HG02571 (cell line): ENCODE results near the gene G2E3.
"Not testable (repeated sequence)": the region's sequence is repeated elsewhere in the genome, so short reads cannot be mapped to it uniquely, and the experiment has no call there.

Experiments
- ATAC-seq: cut with Tn5 transposase; IDR thresholded peaks from one replicate; pipeline ENCODE4 v1.9.1; 2021; ENCODE audit warnings: mild to moderate bottlenecking, moderate library complexity; ENCODE audit not compliant: unreplicated experiment

Gene G2E3, protein sequence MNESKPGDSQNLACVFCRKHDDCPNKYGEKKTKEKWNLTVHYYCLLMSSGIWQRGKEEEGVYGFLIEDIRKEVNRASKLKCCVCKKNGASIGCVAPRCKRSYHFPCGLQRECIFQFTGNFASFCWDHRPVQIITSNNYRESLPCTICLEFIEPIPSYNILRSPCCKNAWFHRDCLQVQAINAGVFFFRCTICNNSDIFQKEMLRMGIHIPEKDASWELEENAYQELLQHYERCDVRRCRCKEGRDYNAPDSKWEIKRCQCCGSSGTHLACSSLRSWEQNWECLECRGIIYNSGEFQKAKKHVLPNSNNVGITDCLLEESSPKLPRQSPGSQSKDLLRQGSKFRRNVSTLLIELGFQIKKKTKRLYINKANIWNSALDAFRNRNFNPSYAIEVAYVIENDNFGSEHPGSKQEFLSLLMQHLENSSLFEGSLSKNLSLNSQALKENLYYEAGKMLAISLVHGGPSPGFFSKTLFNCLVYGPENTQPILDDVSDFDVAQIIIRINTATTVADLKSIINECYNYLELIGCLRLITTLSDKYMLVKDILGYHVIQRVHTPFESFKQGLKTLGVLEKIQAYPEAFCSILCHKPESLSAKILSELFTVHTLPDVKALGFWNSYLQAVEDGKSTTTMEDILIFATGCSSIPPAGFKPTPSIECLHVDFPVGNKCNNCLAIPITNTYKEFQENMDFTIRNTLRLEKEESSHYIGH

DNA sequence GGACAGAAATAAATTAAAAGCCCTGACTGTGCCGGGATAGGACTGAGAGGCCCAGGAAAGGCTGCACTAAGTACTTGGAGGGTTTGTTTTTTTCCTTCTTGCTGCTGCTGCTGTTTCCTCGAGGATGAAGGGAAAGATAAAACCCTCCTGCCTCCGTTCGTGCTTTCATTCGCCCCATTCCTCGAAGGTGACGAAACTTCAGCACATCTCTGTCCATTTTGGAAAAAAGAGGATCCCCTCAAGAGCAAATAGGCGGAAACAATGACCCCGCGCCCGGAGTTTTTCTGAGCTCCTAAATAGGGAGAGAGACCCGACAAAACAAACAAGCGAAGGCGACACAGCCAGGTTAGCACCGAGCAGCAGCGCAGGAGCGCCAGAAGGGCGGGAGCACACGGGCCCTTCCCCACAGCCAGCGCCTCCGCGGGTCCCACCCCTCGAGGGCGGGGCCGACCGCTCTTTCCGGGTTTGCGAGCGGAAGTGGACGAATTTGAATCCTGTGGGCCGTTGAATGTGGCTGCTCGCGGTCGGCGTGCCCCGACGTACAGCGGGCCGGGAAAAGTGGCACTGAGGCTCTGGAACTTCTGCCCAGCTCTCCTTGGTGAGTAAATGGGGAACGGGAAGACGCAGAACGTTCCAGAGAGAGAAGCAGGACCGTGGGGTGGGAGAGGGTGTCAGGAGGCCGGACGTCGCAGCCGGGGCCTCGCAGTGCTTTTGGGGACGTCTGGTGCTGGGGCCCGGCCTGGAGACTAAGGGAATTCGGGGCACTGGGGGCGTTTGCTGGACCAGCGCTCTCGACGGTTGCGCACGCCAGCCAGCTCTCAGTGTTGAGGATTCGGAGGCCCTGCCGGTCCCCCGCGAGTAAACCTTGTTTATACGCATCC is at the start of gene G2E3:
Gene G2E3, plus strand, starts transcription at position 484 of the 881 bp plus-strand sequence. CDS start 21,922 bp downstream, outside the sequence.
- ATAC-seq = peak; percentile 98

DNA sequence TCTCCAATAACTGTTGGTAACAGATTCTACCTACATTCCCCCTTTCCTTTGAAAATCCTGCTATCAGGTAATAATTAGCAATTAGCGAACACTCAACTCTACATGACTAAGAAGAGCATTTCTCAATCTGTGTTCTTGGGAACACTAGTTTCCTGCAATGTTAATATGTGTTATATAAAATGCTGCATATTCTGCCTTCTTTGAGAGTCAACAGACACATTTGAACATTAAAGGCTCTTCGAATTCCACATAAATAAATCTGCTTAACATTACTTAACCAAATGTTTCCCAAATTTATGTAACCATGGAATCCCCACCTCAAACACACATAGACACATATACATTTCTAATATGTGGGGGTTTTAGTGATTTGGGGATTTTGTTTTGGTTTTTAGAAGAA is 41.2 kb upstream of the G2E3 start:
- ATAC-seq = no peak

DNA sequence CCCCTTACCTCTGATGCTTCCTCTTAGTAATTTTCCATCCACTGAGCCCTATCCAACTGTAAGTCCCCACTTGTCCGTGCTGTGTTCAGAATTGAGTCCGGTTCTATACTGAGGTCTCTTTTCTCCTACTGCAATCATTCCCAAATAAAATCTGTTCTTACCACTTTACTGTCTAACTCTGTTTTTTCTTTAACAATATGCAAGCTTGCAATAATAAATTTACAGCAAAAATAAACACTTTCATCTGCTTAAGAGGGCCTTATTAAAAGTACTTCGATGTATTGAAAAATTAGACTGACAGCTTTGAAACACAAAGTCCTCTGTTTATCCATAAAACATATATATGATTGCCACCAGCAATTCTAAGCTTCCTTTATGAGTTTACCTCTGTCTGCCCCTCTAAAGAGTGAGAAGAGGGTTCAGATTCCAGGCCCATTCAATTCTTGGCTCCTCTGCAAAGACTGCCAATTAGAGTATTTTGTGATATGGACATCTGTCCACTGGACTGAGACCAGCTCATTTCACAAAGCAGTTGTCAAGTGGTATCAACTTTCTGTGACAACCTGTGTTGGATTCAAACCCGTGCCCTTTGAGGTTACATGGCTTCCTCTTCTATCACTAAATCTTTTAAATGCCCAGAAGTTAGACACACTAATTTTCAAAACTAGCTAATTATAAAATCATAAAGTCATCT is 39.9 kb upstream of the G2E3 start:
- ATAC-seq = no peak

DNA sequence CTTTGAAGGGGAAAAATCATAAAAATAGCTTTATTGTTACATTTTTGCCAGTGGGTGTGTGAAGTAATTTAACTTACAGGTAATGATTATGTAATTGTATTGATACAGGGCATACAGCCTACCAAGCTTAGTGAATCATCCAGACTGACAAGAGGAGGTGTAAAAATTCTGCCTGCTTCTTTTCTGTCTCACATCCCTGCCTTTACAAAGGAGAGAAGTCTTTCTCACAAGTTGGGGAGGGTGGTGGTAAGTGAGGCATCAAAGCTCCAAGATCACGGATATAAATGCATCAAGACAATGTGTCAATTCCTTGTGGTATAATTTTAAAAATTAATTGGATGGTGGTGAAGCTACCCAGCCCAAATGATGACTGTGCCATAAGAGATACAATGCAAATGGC is 39.0 kb upstream of the G2E3 start:
- no peak for ATAC-seq

DNA sequence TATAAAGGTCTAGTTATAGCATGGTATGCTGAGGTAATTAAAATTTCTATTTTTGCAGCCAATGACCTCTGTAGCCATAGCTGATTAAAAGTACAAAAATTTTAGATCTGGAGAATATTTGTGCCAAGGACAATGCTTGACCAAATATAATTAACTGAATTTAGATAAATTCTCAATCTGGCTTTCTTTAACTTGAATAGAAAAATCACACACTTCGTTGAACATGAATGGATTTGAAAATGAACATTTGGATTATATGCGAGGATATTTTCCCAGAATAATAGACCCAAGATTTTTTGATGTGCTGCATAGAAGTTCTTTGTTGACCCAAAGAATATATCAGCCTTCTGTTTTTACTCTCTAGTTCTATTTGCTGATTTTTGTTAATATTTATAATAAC is 38.4 kb upstream of the G2E3 start:
- ATAC-seq = no peak

DNA sequence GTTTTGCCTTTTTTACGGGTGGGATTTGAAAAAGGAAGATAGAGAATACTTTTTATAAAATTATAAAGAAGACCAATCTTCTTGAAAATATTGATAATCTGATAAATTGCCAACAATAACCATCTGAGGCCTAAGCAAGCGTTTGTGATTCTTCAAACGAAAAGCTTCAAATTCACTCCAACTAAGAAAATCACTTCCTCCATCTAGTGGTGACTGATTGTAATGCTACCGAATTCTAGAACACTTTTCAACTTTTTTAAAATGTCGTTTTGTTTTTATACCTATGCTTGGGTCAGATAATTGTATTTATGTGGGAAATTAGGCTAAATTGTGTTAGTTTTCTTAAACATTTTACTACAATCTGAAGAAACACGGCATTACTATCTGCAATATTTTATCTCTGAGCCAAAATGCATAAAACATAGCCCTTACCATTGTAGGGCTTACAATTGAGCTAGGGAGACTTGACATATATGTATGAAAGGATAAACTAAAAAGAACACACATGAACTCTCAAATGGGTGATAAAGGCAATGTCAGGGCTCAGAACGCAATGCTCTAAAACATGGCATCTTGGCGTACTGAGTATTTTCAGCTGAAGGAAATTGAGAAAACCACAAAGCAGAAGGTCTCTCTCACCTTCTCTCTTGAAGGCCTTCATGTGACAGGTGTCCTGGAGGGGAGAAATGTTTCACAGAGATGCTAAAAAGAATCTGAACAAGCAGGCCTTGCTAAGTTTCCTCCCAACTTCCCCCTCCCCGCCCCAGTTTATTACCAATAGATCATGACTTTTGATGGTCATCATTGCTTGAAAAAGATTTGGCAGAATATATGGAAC is 36.8 kb upstream of the G2E3 start:
- no peak for ATAC-seq

DNA sequence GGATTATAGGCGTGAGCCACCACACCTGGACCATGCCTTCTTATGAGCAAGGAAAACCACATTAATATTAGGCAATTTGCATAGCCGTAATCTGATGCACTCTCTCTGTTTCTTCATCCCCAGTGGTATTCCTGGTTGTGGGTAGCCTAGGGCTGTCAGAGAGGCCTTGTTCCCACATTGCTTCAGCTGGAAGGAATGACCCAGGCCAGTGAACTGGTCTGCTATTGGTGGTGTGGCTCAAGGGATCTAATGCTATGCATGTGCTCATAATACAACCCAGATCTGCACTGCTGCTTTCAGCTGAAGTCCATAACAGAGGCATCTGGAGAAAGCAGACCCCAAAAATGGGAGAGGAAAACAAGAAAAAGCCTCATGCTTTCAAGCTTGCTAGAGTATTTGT is 33.1 kb upstream of the G2E3 start:
- no peak for ATAC-seq

DNA sequence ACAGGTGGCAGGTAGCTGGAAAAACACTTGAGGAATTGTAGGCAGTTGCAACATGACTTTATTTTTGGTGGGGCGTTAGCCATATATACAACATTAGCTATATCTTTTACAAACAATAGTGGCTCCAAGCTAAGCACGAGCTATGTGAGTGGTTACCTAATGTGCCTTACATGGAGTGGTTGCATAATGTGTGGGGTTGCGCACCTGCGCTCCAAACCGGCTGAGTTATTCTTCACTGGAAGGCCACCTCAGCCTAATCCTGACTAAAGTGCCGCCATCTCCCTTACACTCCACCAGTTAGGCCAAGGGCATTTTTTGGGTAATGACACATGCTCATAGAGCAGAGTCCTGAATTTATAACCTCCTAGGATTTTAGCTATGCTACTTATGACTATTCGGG is 31.8 kb upstream of the G2E3 start:
- ATAC-seq = no peak

DNA sequence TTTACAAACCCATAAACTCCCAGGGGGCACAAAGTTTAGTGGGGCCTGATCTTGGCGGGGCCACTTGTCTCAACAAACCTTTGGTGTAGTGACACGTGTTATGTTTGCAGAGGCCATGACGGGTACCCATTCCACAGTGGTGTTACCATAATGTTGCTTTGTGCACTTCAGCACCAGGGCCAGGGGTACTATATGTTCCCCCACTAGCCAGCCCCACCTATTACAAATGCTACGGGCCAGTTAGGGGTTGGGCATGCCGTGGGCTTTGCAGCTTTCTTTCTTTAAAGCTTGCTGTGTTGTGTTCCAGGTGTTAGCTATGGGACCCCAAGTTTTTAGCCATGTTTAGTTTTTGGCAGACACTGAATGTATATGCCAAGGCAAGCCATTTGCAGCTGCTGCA is 30.8 kb upstream of the G2E3 start:
- no peak for ATAC-seq

DNA sequence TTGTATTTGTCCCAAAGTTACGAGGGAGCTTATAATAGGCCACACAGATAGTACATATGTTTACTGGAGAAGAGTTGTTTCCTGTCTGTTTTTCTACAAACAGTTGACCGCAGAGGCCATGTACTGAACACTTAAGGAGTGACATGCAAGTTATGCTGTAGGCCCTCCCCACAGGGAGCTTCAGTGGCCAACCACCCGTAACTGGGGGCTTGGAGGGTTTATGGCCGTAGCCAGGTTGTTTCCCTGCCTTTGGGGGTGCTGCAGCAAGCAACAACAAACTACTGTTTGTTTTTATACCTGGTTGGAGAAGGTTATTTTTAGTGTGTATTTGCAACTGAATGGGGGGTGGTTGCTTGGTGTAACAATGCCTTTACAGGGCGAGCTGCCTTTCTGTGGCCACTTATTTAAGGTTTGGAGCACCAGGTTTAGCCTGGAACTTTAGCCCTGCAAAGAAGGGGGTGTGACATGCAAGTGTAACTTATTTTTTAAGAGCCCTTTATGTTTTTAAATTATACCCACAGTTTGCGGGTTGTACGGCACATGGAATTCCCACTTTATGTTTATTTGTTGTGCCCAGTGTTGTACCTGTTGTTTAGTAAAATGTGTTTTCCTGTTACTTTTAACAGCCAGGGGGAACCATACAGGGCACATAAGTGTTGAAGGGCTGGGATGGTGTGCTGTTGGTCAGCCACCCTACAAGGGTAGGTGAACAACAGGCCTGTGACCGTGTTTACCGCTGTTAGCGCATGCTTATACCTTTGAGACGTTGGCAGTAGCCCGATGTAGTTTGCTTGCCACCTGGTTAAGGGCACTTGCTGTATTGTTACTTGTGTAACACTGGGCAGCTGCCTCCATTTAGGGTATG is 29.9 kb upstream of the G2E3 start:
- no peak for ATAC-seq

DNA sequence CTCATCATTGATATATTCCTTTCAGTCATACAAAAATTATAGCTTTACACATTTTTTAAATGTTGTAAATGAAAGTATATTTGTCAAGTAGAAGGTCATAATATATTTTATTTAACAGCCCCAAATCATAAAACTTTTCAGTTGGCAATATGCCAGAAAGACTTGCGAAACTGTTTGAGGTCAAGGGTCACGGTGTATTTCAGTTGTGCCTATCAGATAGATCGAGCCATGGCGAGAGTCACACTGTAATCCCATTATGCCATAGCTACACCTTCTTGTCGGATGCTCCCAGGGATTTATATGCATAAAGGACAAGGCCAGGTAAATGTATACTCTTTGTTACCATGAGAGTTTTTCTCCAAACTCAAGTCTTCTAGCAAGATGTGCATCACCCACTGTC is 26.7 kb upstream of the G2E3 start:
- no peak for ATAC-seq

DNA sequence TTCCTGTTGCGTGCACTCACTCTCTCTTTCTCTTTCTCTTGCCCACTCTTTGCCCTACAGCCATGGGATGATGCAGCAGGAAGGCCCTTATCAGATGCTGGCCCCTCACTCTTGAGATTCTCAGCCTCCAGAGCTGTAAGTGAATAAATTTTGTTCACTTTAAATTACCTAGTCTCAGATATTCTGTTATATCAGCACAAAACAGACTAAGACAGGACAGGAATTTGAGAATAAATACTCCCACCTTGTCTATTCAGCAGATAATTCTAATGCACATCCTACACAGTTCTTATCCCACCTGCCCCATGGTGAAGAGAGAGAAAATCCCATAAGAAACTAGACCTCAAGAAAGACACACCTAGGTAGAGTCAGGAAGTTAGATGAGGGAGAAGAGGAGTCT is 25.8 kb upstream of the G2E3 start:
- ATAC-seq = no peak

DNA sequence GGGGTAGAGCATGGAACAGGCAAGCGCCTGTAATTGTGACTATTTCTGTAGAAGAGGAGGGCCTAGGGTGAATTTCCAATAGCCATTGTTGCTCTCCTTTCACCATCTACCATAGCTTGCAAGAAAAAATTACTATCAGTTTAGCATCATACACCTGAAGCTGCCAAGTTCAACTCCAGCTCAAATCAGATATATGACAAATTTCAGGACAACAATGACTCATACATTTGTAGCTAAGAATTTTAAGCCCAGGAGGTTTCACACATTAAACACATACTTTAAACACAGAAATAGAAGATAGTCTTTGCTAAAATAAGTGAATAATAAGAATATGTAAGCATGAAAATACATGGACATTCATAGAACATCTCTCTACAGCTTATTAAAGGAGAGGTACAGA is 17.6 kb upstream of the G2E3 start:
- no peak for ATAC-seq

DNA sequence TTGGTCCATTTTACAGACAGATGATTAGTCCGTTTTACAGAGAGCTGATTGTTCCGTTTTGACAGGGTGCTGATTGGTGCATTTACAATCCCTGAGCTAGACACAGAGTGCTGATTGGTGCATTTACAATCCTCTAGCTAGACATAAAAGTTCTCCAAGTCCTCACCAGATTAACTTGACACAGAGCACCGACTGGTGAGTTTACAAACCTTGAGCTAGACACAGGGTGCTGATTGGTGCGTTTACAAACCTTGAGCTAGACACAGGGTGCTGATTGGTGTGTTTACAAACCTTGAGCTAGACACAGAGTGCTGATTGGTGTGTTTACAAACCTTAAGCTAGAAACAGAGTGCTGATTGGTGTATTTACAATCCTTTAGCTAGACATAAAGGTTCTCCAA is 12.2 kb upstream of the G2E3 start:
- ATAC-seq = not testable (repeated sequence)

DNA sequence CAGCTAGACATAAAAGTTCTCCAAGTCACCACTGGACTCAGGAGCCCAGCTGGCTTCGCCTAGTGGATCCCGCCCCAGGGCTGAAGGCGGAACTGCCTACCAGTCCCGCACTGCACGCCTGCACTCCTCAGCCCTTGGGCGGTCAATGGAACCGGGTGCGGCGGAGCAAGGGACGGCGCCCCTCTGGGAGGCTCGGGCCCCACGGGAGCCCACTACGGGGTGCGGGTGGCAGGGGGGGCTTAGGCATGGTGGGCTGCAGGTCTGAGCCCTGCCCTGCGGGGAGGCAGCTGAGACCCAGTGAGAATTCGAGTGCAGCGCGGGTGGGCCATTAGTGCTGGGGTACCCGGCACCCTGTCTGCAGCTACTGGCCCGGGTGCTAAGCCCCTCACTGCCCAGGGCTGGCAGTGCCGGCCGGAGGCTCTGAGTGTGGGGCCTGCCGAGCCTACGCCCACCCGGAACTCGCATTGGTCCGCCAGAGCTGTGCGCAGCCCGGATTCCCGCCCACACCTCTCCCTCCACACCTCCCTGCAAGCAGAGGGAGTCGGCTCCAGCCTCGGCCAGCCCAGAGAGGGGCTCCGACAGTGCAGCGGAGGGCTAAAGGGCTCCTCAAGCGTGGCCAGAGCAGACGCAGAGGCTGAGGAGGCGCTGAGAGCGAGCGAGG is 11.4 kb upstream of the G2E3 start:
- no peak for ATAC-seq

DNA sequence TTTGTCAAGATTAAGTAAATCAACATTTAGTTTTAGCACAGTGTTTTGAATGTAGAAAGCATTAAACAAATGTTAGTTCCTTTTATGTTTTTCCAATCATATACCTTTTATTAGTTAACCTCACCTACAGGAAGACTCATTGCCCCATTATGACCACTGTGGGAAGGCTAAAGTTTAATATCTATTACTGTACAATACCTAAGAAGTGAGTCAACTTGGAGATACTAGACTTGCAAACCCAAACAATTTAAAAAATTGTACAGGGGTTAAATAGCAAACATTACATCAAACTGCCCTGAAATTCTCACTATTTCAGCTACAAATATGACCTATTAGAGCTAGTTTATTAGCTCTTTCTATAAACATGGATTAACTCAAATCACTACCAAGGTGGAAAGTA is 8.6 kb upstream of the G2E3 start:
- no peak for ATAC-seq

DNA sequence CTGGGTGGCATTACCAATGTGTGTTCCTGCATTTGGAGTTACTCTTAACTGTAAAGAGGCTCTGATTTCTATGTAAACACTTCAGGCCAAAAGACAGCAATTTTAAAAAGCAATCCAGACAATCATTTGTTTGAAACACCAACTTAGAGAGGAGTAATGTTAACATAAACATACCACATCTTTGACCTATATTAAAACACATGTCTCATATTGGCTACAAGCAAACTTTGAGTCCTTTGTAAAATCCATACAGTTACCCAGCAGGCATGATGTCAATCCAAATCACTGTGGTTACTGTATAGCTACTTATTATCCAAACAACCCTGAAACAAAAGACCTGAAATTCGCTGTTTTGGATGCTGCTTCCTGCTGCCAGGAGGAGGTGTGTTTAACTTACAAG is 7.5 kb upstream of the G2E3 start:
- ATAC-seq = no peak

DNA sequence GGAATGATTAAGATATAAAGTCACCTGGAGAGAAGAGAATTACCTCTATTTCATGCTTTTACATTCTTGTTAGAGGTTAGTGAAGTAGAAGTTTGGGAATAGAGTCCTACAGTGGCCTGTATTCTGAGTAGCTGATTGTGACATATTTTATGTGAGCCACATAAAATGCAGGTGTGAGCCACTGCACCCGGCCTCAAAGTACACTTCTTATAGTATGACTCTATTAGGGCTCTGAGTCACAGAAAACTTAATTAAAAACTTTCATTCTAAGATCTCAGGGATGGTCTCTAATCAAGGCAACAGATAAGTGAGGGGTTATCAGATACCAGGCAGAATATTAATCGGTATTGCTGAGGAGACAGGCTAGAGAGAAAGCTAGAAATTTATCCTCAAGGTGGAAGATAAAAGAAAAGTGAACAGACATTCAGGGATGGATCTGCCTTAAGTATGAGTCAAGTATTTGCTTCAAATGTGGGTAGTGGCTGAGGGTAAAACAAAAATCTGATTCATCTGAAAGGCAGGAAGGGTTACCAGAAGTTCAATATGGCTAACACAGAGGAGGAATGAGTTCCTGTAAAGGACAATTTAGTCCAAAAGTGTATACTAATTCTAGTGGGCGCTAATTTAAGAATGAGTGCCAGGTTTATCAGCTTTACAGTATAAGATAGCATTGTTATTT is 5.5 kb upstream of the G2E3 start:
- no peak for ATAC-seq
